GM12878 (cell line): ENCODE measurements around the gene RHBDD3. TPM values are rescaled to one million over a fixed set of nuclear protein-coding genes. Genes with fewer than 3 reads are reported as not detected.

Experiments used
- ATAC-seq: fragments of 200-7000 bp; cut with Tn5 transposase; 3 replicates; pipeline ENCODE4 v1.9.1; 2020; ENCODE audit warnings: mild to moderate bottlenecking, moderate library complexity
- Bru-seq: library from RNA; stranded (reverse); fragments of 400-500 nt; gene quantifications from one replicate; lab custom pipeline; 2021; lab: Mats Ljungman, UMichigan
- BruChase-seq, 2 experiments: library from RNA; stranded (reverse); fragments of 400-500 nt; gene quantifications; one replicate each; lab custom pipeline; 2021; lab: Mats Ljungman, UMichigan
- BruUV-seq: library from RNA; stranded (reverse); fragments of 400-500 nt; replicated peaks from 2 replicates; lab custom pipeline; 2021; lab: Mats Ljungman, UMichigan
- CTCF ChIA-PET: fragments of 300-600 bp; sonication (Branson Sonifier 250); formaldehyde crosslinking; extraction: SDS; loops from one replicate; lab custom pipeline; 2021; ENCODE audit warnings: inconsistent platforms; lab: Yijun Ruan, JAX
- POLR2A ChIA-PET: fragments of 350-600 bp; formaldehyde crosslinking; extraction: SDS; loops from one replicate; lab custom pipeline; 2021; ENCODE audit warnings: inconsistent platforms; lab: Charles Lee
- RAD21 ChIA-PET: fragments of 300-600 bp; sonication (Branson Sonifier 250); formaldehyde crosslinking; loops from one replicate; lab custom pipeline; 2023; ENCODE audit warnings: antibody characterized with exemption; ENCODE audit not compliant: unreplicated experiment; lab: Charles Lee
- SMC1A ChIA-PET: fragments of 300-600 bp; sonication (Branson Sonifier 250); formaldehyde crosslinking; loops from one replicate; lab custom pipeline; 2023; ENCODE audit not compliant: unreplicated experiment, uncharacterized antibody; lab: Charles Lee
- DNase-seq: peaks from one replicate; pipeline ENCODE4 v3.0.0-alpha.2; 2011; ENCODE audit warnings: low read depth, low spot score
- FAIRE-seq: peaks from 3 replicates; lab custom pipeline; 2011; peaks lifted over from hg19 to GRCh38; lab: Jason Lieb, UNC
- H2AFZ ChIP-seq: 2 replicates; pipeline ENCODE4 v1.6.0; 2011; ENCODE audit warnings: low read depth, low read length, control low read depth; ENCODE audit not compliant: control insufficient read depth
- H3K27ac ChIP-seq: 2 replicates; pipeline ENCODE4 v1.5.1; 2011; ENCODE audit warnings: control low read depth; ENCODE audit not compliant: control insufficient read depth, insufficient read depth
- H3K27me3 ChIP-seq, 2 experiments: replicated peaks in 1 of 2; 2 replicates each; pipeline versions ENCODE4 v1.6.0 to v1.6.1; 2011; ENCODE audit warnings: low read length in 1 of 2; ENCODE audit not compliant: control insufficient read depth in 2 of 2, insufficient read depth in 2 of 2
- H3K36me3 ChIP-seq, 2 experiments: 2 replicates each; pipeline ENCODE4 v1.5.1; 2011; ENCODE audit warnings: low read length in 1 of 2; ENCODE audit not compliant: control insufficient read depth in 2 of 2, insufficient read depth in 2 of 2
- H3K4me1 ChIP-seq: 2 replicates; pipeline ENCODE4 v1.6.1; 2011; ENCODE audit warnings: mild to moderate bottlenecking, low read length, moderate library complexity, mixed read lengths; ENCODE audit not compliant: control insufficient read depth, insufficient read depth
- H3K4me2 ChIP-seq: 2 replicates; pipeline ENCODE4 v1.6.0; 2011; ENCODE audit warnings: control low read depth; ENCODE audit not compliant: control insufficient read depth, insufficient read depth
- H3K4me3 ChIP-seq: fragments of 200-600 bp; sonication (generic); 2 replicates; pipeline ENCODE4 v1.5.1; 2016
- H3K79me2 ChIP-seq: 2 replicates; pipeline ENCODE4 v1.6.0; 2011; ENCODE audit warnings: low read length; ENCODE audit not compliant: control insufficient read depth, insufficient read depth
- H3K9ac ChIP-seq: 2 replicates; pipeline ENCODE4 v1.8.0; 2011; ENCODE audit warnings: low read length, control low read depth, mixed read lengths; ENCODE audit not compliant: control insufficient read depth, insufficient read depth
- H3K9me3 ChIP-seq: replicated peaks from 3 replicates; pipeline ENCODE4 v1.5.1; 2011; ENCODE audit warnings: mild to moderate bottlenecking, low read length; ENCODE audit not compliant: control insufficient read depth, insufficient read depth
- H4K20me1 ChIP-seq: 2 replicates; pipeline ENCODE4 v1.6.0; 2011; ENCODE audit not compliant: control insufficient read depth, insufficient read depth
- ATF2 ChIP-seq: IDR thresholded peaks from 2 replicates; pipeline ENCODE4 v1.6.1; 2012; ENCODE audit warnings: low read length, inconsistent platforms
- BCL3 ChIP-seq: IDR thresholded peaks from 2 replicates; pipeline ENCODE4 v1.6.1; 2011; ENCODE audit warnings: borderline replicate concordance, low read depth, mild to moderate bottlenecking, moderate library complexity, low read length; ENCODE audit not compliant: insufficient read depth, poor library complexity, severe bottlenecking
- GATAD2B ChIP-seq: fragments of 450-650 bp; conservative IDR thresholded peaks from 2 replicates; pipeline ENCODE4 v1.6.1; 2017; ENCODE audit warnings: low read depth, mild to moderate bottlenecking, moderate library complexity
- JUNB ChIP-seq: IDR thresholded peaks from 2 replicates; pipeline ENCODE4 v1.6.1; 2016; ENCODE audit warnings: antibody characterized with exemption, mild to moderate bottlenecking
- MYC ChIP-seq: IDR thresholded peaks from 2 replicates; pipeline ENCODE4 v1.6.1; 2011; ENCODE audit warnings: mild to moderate bottlenecking, low read length, moderate library complexity, inconsistent platforms; ENCODE audit not compliant: insufficient read depth, insufficient replicate concordance, insufficient read length, severe bottlenecking
- NR2C1 ChIP-seq: fragments of 450-650 bp; IDR thresholded peaks from 2 replicates; pipeline ENCODE4 v1.6.1; 2017; ENCODE audit warnings: antibody characterized with exemption, mild to moderate bottlenecking, moderate library complexity
- POLR2A ChIP-seq: IDR thresholded peaks from 2 replicates; pipeline ENCODE4 v1.6.1; 2011; ENCODE audit warnings: low read depth, mild to moderate bottlenecking, low read length
- POLR2AphosphoS2 ChIP-seq: IDR thresholded peaks from 2 replicates; pipeline ENCODE4 v1.6.1; 2011; ENCODE audit warnings: low read depth, mild to moderate bottlenecking, low read length, improper control_type of control experiment, moderate library complexity
- SKIL ChIP-seq: fragments of 450-650 bp; IDR thresholded peaks from 2 replicates; pipeline ENCODE4 v1.6.1; 2017; ENCODE audit warnings: mild to moderate bottlenecking, low read depth, inconsistent platforms; ENCODE audit not compliant: poor library complexity, severe bottlenecking
- SMAD1 ChIP-seq: fragments of 450-650 bp; IDR thresholded peaks from 2 replicates; pipeline ENCODE4 v1.6.1; 2018; ENCODE audit warnings: mild to moderate bottlenecking, low read depth; ENCODE audit not compliant: partially characterized antibody
- SMARCA5 ChIP-seq: fragments of 450-650 bp; IDR thresholded peaks from 2 replicates; pipeline ENCODE4 v1.6.1; 2017; ENCODE audit warnings: mild to moderate bottlenecking
- TBL1XR1 ChIP-seq: IDR thresholded peaks from 2 replicates; pipeline ENCODE4 v1.6.1; 2012; ENCODE audit warnings: low read depth, low read length, improper control_type of control experiment
- TCF3 ChIP-seq: IDR thresholded peaks from 2 replicates; pipeline ENCODE4 v1.6.1; 2012; ENCODE audit warnings: low read depth, mild to moderate bottlenecking, low read length, borderline replicate concordance; ENCODE audit not compliant: insufficient read depth
- ZNF622 ChIP-seq: fragments of 450-650 bp; IDR thresholded peaks from 2 replicates; pipeline ENCODE4 v1.6.1; 2017; ENCODE audit warnings: mild to moderate bottlenecking, inconsistent platforms
- WGBS: methylation state at CpG from one replicate; pipeline ENCODE4 v1.1.6; 2016; ENCODE audit warnings: low lambda C conversion rate; ENCODE audit not compliant: insufficient replicate concordance, insufficient coverage; ENCODE audit errors: missing lambda C conversion rate; 5-methylcytosine and 5-hydroxymethylcytosine counted together
- in situ Hi-C: fragments of 300-500 bp; cut with MboI; formaldehyde crosslinking; loops from 9 replicates; pipeline ENCODE4 v1.14.3; 2018; ENCODE audit warnings: mixed read lengths
- intact Hi-C: fragments of 100-400 bp; cut with micrococcal nuclease; formaldehyde crosslinking; loops from one replicate; pipeline ENCODE4 v1.14.2; 2022; ENCODE audit not compliant: unreplicated experiment
- long read RNA-seq, 2 experiments: library from polyadenylated mRNA; unstranded; transcript quantifications; one replicate each; pipeline ENCODE4 v2.0.0, GENCODE V29; 2019 to 2020
- polyA minus RNA-seq, 3 experiments: library from RNA; depleted of rRNA, polyadenylated mRNA; stranded (reverse); fragments of >200 nt; gene quantifications; 2 replicates each; pipeline ENCODE4 v1.2.3, GENCODE V29; 2011
- polyA plus RNA-seq, 11 experiments: library from polyadenylated mRNA; depleted of rRNA in 4 of 11; unstranded in 6 of 11; stranded (reverse) in 5 of 11; fragments of >200 nt; fragmentation: Nextera tagmentation in 4 of 11; fragmentation: Illumina TruSeq in 1 of 11; extraction: Ambion mirVana in 4 of 11; extraction: Trizol in 1 of 11; gene quantifications; 1 replicate in 1 of 11; 2 replicates in 10 of 11; pipeline versions ENCODE4 v1.2.1 to v1.2.3, GENCODE V29; 2011 to 2016; ENCODE audit warnings: inconsistent platforms in 2 of 11, missing spikeins in 2 of 11, low read depth in 1 of 11
- total RNA-seq, 4 experiments: library from RNA; depleted of rRNA in 3 of 4; stranded (reverse); fragments of >200 nt in 3 of 4; fragmentation: Illumina TruSeq in 1 of 4; extraction: Trizol in 1 of 4; gene quantifications; 2 replicates each; pipeline versions ENCODE4 v1.2.1 to v1.2.3, GENCODE V29; 2013 to 2021

RHBDD3 gene
- 36.7 and 43.7 TPM in 2 replicates for total RNA-seq (2013; cell fraction: nucleolus; rRNA removed)
- total RNA-seq (2014; rRNA removed) (30.7 and 37.9 TPM in 2 replicates), total RNA-seq (2014; rRNA removed; fragmentation: Illumina TruSeq; extraction: Trizol) (10.0 and 11.9 TPM in 2 replicates), total RNA-seq (2021) (23.1 and 28.4 TPM in 2 replicates), polyA plus RNA-seq (2011; rRNA removed) (3.8 and 8.6 TPM in 2 replicates), polyA plus RNA-seq (2014; fragmentation: Illumina TruSeq; extraction: Trizol) (3.9 and 8.1 TPM in 2 replicates), polyA plus RNA-seq (2014; fragmentation: Nextera tagmentation; extraction: Ambion mirVana) (1 to 10 TPM in 1 of 2 experiments, under 1 TPM in 1; 0.27 to 1.2 TPM), polyA plus RNA-seq (2014; rRNA removed) (37.6 and 41.2 TPM in 2 replicates), polyA plus RNA-seq (2016; fragmentation: Nextera tagmentation; extraction: Ambion mirVana) (10 to 100 TPM; 36.9 to 38.7 TPM), polyA minus RNA-seq (2011; rRNA and poly(A)+ RNA removed) (3.6 and 9.5 TPM in 2 replicates), Bru-seq, nascent RNA (percentile 67 among the genes with signal in this experiment), BruChase-seq, experiment 1, labeled RNA remaining after a 6-hour chase (percentile 65 among the genes with signal in this experiment), BruChase-seq, experiment 2, labeled RNA remaining after a 2-hour chase (percentile 68 among the genes with signal in this experiment)
- 5.3 TPM for polyA plus RNA-seq (2011; ENCODE audit: low read depth)
- polyA plus RNA-seq (2011; cell fraction: cytosol; rRNA removed) = 14.9 and 23.0 TPM in 2 replicates
- 23.5 and 35.8 TPM in 2 replicates for polyA plus RNA-seq (2011; cell fraction: nucleus; rRNA removed)
- polyA plus RNA-seq (2012) = 13.5 and 16.4 TPM in 2 replicates
- 2.9 and 6.8 TPM in 2 replicates for polyA minus RNA-seq (2011; cell fraction: cytosol; rRNA and poly(A)+ RNA removed)
- polyA minus RNA-seq (2011; cell fraction: nucleus; rRNA and poly(A)+ RNA removed) = 5.3 and 13.4 TPM in 2 replicates
- long read RNA-seq, experiment 1, partial matches to known transcripts = 0 of 9 reads
- long read RNA-seq, experiment 1, other reads (novel, unspliced or antisense) = 5 of 9 reads
- long read RNA-seq, experiment 2, partial matches to known transcripts = 0 of 5 reads
- long read RNA-seq, experiment 2, other reads (novel, unspliced or antisense) = 2 of 5 reads

GRCh38 chr22:29267858-29268510, at the start of gene RHBDD3, which contains the start of gene EWSR1:
TSS of gene RHBDD3 (minus strand) at chr22:29267981. CDS start at chr22:29265626, 2,355 bp downstream.
TSS of gene EWSR1 (plus strand) at chr22:29268268. CDS start at chr22:29268337, 69 bp downstream.
- ATAC-seq = peak; percentile 76
- in situ Hi-C loops = no loop called here
- WGBS = 1% methylated on average over 62 of the region's 67 CpGs
- Histone ChIP-seq H3K79me2 (peaks cover 74% of the 10 kb centered on the region), H3K27me3 (no peaks in the 10 kb centered on the region), H4K20me1 (peaks cover 18% of the 10 kb centered on the region), H3K9me3 (no peaks in the 10 kb centered on the region), H2AFZ (peak within 1 kb of the TSS; percentile 100), H3K9ac (peak within 1 kb of the TSS; percentile 99), H3K27ac (peak within 1 kb of the TSS; percentile 100), H3K4me2 (peak within 1 kb of the TSS; percentile 88), H3K36me3 (peaks cover 12 to 25% of the 10 kb centered on the region in 2 experiments), H3K4me1 (peaks cover 2% of the 10 kb centered on the region; the same call in 1 of the 2 replicates), H3K4me3 (peak within 1 kb of the TSS; percentile 96)
- DNase-seq = peak; percentile 70
- ChIA-PET CTCF (no interaction called here), RAD21 (interaction anchor here (1.2 kb wide), 1 partner anchor 61 kb away, joined by 3 read pairs; no protein-coding TSS in a partner anchor), SMC1A (interaction anchor here (1.7 kb wide), 1 partner anchor 9 kb away, joined by 7 read pairs; no protein-coding TSS in a partner anchor), POLR2A (no interaction called here)
- FAIRE-seq = no peak
- intact Hi-C loops = no loop called here
- BruUV-seq = no TSS peak
- no peak; the same call in 1 of the 2 replicates for TF ChIP-seq GATAD2B
- peak; percentile 90 for TF ChIP-seq NR2C1
- TF ChIP-seq MYC = no peak
- TF ChIP-seq JUNB = peak; percentile 99
- TF ChIP-seq SMAD1 = peak; percentile 50
- no peak for TF ChIP-seq ZNF622
- TF ChIP-seq SKIL = peak; percentile 99
- TF ChIP-seq BCL3 = no peak
- peak; percentile 97 for TF ChIP-seq POLR2A
- peak; percentile 65; the same call in 1 of the 2 replicates for TF ChIP-seq TBL1XR1
- no peak for TF ChIP-seq SMARCA5
- no peak for TF ChIP-seq ATF2
- peak; percentile 67; the same call in 1 of the 2 replicates for TF ChIP-seq POLR2AphosphoS2
- TF ChIP-seq TCF3 = 0 out of 2 replicates have a peak, but pooled peaks have one; percentile 54
